ENCODE measurements around the gene DTNB.

DTNB gene

DNA sequence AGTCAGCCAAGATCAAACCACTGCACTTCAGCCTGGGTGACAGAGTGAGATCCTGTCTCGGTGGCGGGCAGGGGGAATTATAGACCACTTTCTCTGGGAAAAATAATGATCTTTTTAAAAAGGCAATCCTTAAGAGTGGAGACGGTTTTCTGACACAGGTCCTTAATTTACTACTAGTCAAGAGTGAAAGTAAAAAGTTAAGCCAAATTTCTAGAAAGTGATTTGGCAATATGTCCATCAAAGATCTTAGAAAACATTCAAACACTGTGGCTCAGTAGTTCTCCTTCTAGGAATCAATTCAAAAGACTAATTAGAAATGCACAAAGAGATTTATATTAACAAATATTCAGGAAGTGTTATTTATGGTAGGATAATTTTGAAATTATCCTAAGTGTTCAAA, 183.2 kb downstream of the DTNB start:
- ChIA-PET CTCF (interaction anchor here (0.5 kb wide), 1 partner anchor 37 kb away, joined by 3 read pairs; no protein-coding TSS in a partner anchor), POLR2A (no interaction called here)
- Histone ChIP-seq H3K4me1 (ENCODE audit: control insufficient read depth, insufficient read depth, low read length) (peaks cover 20% of the 10 kb centered on the region), H3K36me3 (ENCODE audit: control insufficient read depth in 2 of 2, insufficient read depth in 1 of 2, low read length in 2 of 2) (no peaks in the 10 kb centered on the region), H3K4me3 (ENCODE audit: low read depth, low read length) (no peak overlapping the region), H3K9me3 (ENCODE audit: control insufficient read depth, insufficient read depth, low read depth, low read length) (no peaks in the 10 kb centered on the region), H3K27ac (ENCODE audit: extremely low read depth, low read depth, low read length) (no peak overlapping the region)
- TF ChIP-seq PRDM1 (tag by site-specific recombination; IDR thresholded peaks at IDR 0.05): peak; percentile 20; the same call in 1 of the 2 replicates
- no peak for TF ChIP-seq ZNF114 (tag by site-specific recombination; IDR thresholded peaks at IDR 0.05)
- TF ChIP-seq GLI2 (tag by site-specific recombination; IDR thresholded peaks at IDR 0.05; ENCODE audit: borderline replicate concordance, low read depth): no peak

DNA sequence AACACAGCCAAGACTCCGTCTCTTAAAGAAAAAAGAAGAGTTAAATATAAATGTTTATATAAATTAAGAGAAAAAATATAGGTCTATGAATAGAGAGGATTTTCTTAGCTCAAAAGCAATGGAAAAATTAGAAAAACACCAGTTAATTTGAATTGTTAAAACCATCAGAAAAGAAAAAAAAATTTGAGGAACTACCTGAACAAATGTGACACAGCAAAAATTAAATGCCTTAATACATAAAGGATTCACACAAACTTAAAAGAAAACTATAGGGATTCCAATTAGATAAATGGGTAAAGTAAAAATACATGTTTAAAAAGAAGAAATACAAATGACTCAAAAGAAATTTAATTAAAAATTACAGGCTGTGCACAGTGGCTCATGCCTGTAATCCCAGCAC, 183.7 kb downstream of the DTNB start:
- peaks cover 20% of the 10 kb centered on the region for H3K4me1 ChIP-seq (ENCODE audit: control insufficient read depth, insufficient read depth, low read length)
- H3K36me3 ChIP-seq (ENCODE audit: control insufficient read depth in 2 of 2, insufficient read depth in 1 of 2, low read length in 2 of 2): no peaks in the 10 kb centered on the region
- H3K27ac ChIP-seq (ENCODE audit: extremely low read depth, low read depth, low read length): no peak overlapping the region
- CTCF ChIA-PET: interaction anchor here (0.6 to 0.9 kb wide), 3 partner anchors 109 to 212 kb away, joined by 3 to 7 read pairs (median 4); no protein-coding TSS in a partner anchor
- no peak overlapping the region for H3K4me3 ChIP-seq (ENCODE audit: low read depth, low read length)
- no peaks in the 10 kb centered on the region for H3K9me3 ChIP-seq (ENCODE audit: control insufficient read depth, insufficient read depth, low read depth, low read length)
- no peak for TF ChIP-seq ZNF792 (tag by site-specific recombination; IDR thresholded peaks at IDR 0.05)
- TF ChIP-seq, protein P1, sequence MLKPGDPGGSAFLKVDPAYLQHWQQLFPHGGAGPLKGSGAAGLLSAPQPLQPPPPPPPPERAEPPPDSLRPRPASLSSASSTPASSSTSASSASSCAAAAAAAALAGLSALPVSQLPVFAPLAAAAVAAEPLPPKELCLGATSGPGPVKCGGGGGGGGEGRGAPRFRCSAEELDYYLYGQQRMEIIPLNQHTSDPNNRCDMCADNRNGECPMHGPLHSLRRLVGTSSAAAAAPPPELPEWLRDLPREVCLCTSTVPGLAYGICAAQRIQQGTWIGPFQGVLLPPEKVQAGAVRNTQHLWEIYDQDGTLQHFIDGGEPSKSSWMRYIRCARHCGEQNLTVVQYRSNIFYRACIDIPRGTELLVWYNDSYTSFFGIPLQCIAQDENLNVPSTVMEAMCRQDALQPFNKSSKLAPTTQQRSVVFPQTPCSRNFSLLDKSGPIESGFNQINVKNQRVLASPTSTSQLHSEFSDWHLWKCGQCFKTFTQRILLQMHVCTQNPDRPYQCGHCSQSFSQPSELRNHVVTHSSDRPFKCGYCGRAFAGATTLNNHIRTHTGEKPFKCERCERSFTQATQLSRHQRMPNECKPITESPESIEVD (tag by site-specific recombination; IDR thresholded peaks at IDR 0.05): no peak
- no peak for TF ChIP-seq ZNF223 (tag by site-specific recombination; IDR thresholded peaks at IDR 0.05)
- TF ChIP-seq ZNF843 (tag by site-specific recombination; IDR thresholded peaks at IDR 0.05): no peak
- TF ChIP-seq, protein P2, sequence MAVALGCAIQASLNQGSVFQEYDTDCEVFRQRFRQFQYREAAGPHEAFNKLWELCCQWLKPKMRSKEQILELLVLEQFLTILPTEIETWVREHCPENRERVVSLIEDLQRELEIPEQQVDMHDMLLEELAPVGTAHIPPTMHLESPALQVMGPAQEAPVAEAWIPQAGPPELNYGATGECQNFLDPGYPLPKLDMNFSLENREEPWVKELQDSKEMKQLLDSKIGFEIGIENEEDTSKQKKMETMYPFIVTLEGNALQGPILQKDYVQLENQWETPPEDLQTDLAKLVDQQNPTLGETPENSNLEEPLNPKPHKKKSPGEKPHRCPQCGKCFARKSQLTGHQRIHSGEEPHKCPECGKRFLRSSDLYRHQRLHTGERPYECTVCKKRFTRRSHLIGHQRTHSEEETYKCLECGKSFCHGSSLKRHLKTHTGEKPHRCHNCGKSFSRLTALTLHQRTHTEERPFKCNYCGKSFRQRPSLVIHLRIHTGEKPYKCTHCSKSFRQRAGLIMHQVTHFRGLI (tag by site-specific recombination; IDR thresholded peaks at IDR 0.05): no peak
- TF ChIP-seq, protein P3, sequence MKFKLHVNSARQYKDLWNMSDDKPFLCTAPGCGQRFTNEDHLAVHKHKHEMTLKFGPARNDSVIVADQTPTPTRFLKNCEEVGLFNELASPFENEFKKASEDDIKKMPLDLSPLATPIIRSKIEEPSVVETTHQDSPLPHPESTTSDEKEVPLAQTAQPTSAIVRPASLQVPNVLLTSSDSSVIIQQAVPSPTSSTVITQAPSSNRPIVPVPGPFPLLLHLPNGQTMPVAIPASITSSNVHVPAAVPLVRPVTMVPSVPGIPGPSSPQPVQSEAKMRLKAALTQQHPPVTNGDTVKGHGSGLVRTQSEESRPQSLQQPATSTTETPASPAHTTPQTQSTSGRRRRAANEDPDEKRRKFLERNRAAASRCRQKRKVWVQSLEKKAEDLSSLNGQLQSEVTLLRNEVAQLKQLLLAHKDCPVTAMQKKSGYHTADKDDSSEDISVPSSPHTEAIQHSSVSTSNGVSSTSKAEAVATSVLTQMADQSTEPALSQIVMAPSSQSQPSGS (tag by site-specific recombination; IDR thresholded peaks at IDR 0.05; ENCODE audit: low read depth): no peak
- TF ChIP-seq, protein P4, sequence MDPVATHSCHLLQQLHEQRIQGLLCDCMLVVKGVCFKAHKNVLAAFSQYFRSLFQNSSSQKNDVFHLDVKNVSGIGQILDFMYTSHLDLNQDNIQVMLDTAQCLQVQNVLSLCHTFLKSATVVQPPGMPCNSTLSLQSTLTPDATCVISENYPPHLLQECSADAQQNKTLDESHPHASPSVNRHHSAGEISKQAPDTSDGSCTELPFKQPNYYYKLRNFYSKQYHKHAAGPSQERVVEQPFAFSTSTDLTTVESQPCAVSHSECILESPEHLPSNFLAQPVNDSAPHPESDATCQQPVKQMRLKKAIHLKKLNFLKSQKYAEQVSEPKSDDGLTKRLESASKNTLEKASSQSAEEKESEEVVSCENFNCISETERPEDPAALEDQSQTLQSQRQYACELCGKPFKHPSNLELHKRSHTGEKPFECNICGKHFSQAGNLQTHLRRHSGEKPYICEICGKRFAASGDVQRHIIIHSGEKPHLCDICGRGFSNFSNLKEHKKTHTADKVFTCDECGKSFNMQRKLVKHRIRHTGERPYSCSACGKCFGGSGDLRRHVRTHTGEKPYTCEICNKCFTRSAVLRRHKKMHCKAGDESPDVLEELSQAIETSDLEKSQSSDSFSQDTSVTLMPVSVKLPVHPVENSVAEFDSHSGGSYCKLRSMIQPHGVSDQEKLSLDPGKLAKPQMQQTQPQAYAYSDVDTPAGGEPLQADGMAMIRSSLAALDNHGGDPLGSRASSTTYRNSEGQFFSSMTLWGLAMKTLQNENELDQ (tag by site-specific recombination; IDR thresholded peaks at IDR 0.05; ENCODE audit: low read depth): no peak
- TF ChIP-seq ZNF521 (tag by site-specific recombination; IDR thresholded peaks at IDR 0.05): no peak
- no peak for TF ChIP-seq ZNF175 (tag by site-specific recombination; IDR thresholded peaks at IDR 0.05)
- TF ChIP-seq, protein P5, sequence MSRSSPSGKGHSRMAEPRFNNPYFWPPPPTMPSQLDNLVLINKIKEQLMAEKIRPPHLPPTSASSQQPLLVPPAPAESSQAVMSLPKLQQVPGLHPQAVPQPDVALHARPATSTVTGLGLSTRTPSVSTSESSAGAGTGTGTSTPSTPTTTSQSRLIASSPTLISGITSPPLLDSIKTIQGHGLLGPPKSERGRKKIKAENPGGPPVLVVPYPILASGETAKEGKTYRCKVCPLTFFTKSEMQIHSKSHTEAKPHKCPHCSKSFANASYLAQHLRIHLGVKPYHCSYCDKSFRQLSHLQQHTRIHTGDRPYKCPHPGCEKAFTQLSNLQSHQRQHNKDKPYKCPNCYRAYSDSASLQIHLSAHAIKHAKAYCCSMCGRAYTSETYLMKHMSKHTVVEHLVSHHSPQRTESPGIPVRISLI (tag by site-specific recombination; IDR thresholded peaks at IDR 0.05): no peak
- TF ChIP-seq, protein P6, sequence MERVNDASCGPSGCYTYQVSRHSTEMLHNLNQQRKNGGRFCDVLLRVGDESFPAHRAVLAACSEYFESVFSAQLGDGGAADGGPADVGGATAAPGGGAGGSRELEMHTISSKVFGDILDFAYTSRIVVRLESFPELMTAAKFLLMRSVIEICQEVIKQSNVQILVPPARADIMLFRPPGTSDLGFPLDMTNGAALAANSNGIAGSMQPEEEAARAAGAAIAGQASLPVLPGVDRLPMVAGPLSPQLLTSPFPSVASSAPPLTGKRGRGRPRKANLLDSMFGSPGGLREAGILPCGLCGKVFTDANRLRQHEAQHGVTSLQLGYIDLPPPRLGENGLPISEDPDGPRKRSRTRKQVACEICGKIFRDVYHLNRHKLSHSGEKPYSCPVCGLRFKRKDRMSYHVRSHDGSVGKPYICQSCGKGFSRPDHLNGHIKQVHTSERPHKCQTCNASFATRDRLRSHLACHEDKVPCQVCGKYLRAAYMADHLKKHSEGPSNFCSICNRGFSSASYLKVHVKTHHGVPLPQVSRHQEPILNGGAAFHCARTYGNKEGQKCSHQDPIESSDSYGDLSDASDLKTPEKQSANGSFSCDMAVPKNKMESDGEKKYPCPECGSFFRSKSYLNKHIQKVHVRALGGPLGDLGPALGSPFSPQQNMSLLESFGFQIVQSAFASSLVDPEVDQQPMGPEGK (tag by site-specific recombination; IDR thresholded peaks at IDR 0.05): no peak
- no peak for TF ChIP-seq ZNF747 (tag by site-specific recombination; IDR thresholded peaks at IDR 0.05)
- TF ChIP-seq ZNF433 (tag by site-specific recombination; IDR thresholded peaks at IDR 0.05; ENCODE audit: low read depth): no peak
- no peak for TF ChIP-seq ZNF221 (tag by site-specific recombination; IDR thresholded peaks at IDR 0.05; ENCODE audit: borderline replicate concordance)
- POLR2A ChIA-PET: no interaction called here
